ENCODE data around the gene ALLC.

The ALLC gene

GRCh38 chr2:3662239-3662638 is 4.2 kb downstream of the ALLC start:
- H3K27ac ChIP-seq: no peak overlapping the region
- no peak for TF ChIP-seq ZFX (IDR thresholded peaks at IDR 0.05)

GRCh38 chr2:3664118-3664517 is 6.1 kb downstream of the ALLC start:
- H3K27ac ChIP-seq: no peak overlapping the region
- no peak for TF ChIP-seq ZFX (IDR thresholded peaks at IDR 0.05)
- TF ChIP-seq, protein P1, sequence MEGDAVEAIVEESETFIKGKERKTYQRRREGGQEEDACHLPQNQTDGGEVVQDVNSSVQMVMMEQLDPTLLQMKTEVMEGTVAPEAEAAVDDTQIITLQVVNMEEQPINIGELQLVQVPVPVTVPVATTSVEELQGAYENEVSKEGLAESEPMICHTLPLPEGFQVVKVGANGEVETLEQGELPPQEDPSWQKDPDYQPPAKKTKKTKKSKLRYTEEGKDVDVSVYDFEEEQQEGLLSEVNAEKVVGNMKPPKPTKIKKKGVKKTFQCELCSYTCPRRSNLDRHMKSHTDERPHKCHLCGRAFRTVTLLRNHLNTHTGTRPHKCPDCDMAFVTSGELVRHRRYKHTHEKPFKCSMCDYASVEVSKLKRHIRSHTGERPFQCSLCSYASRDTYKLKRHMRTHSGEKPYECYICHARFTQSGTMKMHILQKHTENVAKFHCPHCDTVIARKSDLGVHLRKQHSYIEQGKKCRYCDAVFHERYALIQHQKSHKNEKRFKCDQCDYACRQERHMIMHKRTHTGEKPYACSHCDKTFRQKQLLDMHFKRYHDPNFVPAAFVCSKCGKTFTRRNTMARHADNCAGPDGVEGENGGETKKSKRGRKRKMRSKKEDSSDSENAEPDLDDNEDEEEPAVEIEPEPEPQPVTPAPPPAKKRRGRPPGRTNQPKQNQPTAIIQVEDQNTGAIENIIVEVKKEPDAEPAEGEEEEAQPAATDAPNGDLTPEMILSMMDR (conservative IDR thresholded peaks at IDR 0.05): no peak

- H3K27ac ChIP-seq: no peak overlapping the region
- no peak for TF ChIP-seq ZFX (IDR thresholded peaks at IDR 0.05)
- TF ChIP-seq, protein P1 (conservative IDR thresholded peaks at IDR 0.05): no peak
Observed at GRCh38 chr2:3664925-3665324, 6.9 kb downstream of the ALLC start.

GRCh38 chr2:3665886-3666612 is 8.0 kb downstream of the ALLC start:
- no peak for TF ChIP-seq ZFX (IDR thresholded peaks at IDR 0.05)
- TF ChIP-seq, protein P1 (conservative IDR thresholded peaks at IDR 0.05): no peak

GRCh38 chr2:3666613-3666975 is 8.6 kb downstream of the ALLC start:
- no peak overlapping the region for H3K27ac ChIP-seq
- TF ChIP-seq, protein P1 (conservative IDR thresholded peaks at IDR 0.05): no peak
- no peak for TF ChIP-seq ZFX (IDR thresholded peaks at IDR 0.05)

More at GRCh38 chr2:3665886-3666612, 8.0 kb downstream of the ALLC start:
- H3K27ac ChIP-seq: no peak overlapping the region

DNA sequence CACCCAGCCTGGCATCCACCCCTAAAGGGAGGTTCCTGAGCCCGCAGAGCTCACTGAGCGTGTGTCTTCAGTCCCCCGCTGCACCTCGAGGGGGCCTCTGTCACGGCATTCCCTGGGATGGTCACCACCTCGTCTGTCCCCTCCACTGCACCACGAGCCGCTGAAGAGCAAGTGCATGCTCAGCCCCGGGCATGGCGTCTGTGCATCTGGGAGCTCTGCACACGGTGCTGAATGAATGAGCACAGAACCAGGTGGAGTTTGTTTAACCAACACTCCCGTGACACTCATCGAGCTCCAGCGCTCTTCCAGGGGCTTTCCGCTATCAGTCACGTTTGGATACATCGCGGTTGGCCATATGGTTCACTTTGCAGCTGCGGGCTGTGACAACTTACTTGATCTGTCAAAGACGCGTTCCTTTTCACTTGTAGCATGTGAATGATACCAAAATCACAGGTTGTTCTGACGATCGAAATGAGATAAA is 9.2 kb downstream of the ALLC start:
- no peak for TF ChIP-seq ZFX (IDR thresholded peaks at IDR 0.05)
- TF ChIP-seq, protein P1 (conservative IDR thresholded peaks at IDR 0.05): no peak

GRCh38 chr2:3669656-3670055 is 11.7 kb downstream of the ALLC start:
- H3K27ac ChIP-seq: no peak overlapping the region
- TF ChIP-seq ZFX (IDR thresholded peaks at IDR 0.05): no peak
- TF ChIP-seq, protein P1 (conservative IDR thresholded peaks at IDR 0.05): no peak

More for the DNA sequence above, 9.2 kb downstream of the ALLC start:
- H3K27ac ChIP-seq: no peak overlapping the region

DNA sequence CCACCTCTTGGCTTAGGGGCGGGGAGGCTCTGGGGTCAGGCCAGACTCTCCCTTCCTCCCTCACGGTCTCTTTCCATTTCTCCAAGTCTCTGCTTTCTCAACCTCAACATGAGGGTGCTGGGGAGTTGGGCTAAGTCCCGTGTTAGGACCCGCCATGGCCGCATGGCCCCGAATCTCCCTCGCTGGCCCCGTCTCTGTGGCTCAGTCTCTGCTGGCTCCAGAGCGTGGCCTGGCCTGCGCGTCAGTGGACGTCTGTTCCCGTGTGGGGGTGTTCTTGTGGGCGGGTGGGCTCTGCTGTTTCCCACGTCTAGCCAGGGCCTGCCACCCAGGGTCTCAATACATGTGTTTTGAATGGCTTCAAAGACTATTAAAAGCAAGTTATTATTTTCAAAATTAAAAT is 12.4 kb downstream of the ALLC start:
- TF ChIP-seq ZFX (IDR thresholded peaks at IDR 0.05): no peak
- TF ChIP-seq, protein P1 (conservative IDR thresholded peaks at IDR 0.05): no peak
- H3K27ac ChIP-seq: no peak overlapping the region

Data from C4-2B (cell line).